Mesenchymal stem cell (in vitro differentiated cells and primary cell): ENCODE results near the gene ACOT6.
"Not testable (repeated sequence)": the region's sequence is repeated elsewhere in the genome, so short reads cannot be mapped to it uniquely, and the experiment has no call there.

Experiments used
- DNase-seq: peaks from one replicate; pipeline ENCODE4 v3.0.0-alpha.2; 2013
- H2AFZ ChIP-seq: one replicate; pipeline ENCODE4 v1.6.1; 2013; ENCODE audit warnings: low read depth, mild to moderate bottlenecking, control low read depth, inconsistent platforms, low read length, moderate library complexity
- H2AK5ac ChIP-seq: 2 replicates; pipeline ENCODE4 v1.6.1; 2013; ENCODE audit warnings: low read length, moderate library complexity, mild to moderate bottlenecking, inconsistent platforms; ENCODE audit not compliant: severe bottlenecking
- H2BK120ac ChIP-seq: one replicate; pipeline ENCODE4 v1.6.1; 2013; ENCODE audit warnings: low read depth, mild to moderate bottlenecking, inconsistent platforms, low read length, moderate library complexity
- H2BK12ac ChIP-seq, 2 experiments: one replicate each; pipeline ENCODE4 v1.6.1; 2013; ENCODE audit warnings: inconsistent platforms in 2 of 2, low read length in 2 of 2, mild to moderate bottlenecking in 2 of 2, moderate library complexity in 2 of 2, control low read depth in 1 of 2
- H2BK15ac ChIP-seq: one replicate; pipeline ENCODE4 v1.6.1; 2013; ENCODE audit warnings: mild to moderate bottlenecking, low read depth, inconsistent platforms; ENCODE audit not compliant: poor library complexity, severe bottlenecking
- H2BK5ac ChIP-seq: 2 replicates; pipeline ENCODE4 v1.6.1; 2013; ENCODE audit warnings: low read depth, mild to moderate bottlenecking, low read length, control low read depth, inconsistent platforms; ENCODE audit not compliant: poor library complexity, severe bottlenecking
- H3K14ac ChIP-seq, 2 experiments: one replicate each; pipeline ENCODE4 v1.6.1; 2013; ENCODE audit warnings: inconsistent platforms in 2 of 2, low read length in 2 of 2, control low read depth in 1 of 2, mild to moderate bottlenecking in 1 of 2, moderate library complexity in 1 of 2
- H3K18ac ChIP-seq, 2 experiments: one replicate each; pipeline ENCODE4 v1.6.1; 2013; ENCODE audit warnings: inconsistent platforms in 2 of 2, low read length in 2 of 2, control low read depth in 1 of 2, low read depth in 1 of 2, mild to moderate bottlenecking in 1 of 2
- H3K23ac ChIP-seq, 2 experiments: one replicate each; pipeline ENCODE4 v1.6.1; 2013; ENCODE audit warnings: inconsistent platforms in 2 of 2, low read length in 2 of 2, mild to moderate bottlenecking in 2 of 2, moderate library complexity in 2 of 2, control low read depth in 1 of 2
- H3K27ac ChIP-seq: 2 replicates; pipeline ENCODE4 v1.5.1; 2013; ENCODE audit warnings: mild to moderate bottlenecking, moderate library complexity, low read length, control low read depth, inconsistent platforms; ENCODE audit not compliant: poor library complexity, severe bottlenecking
- H3K27me3 ChIP-seq, 2 experiments: 2 replicates each; pipeline versions ENCODE4 v1.6.1 to v1.7.0; 2013; ENCODE audit warnings: low read length in 2 of 2, mild to moderate bottlenecking in 2 of 2, moderate library complexity in 2 of 2, control low read depth in 1 of 2, inconsistent platforms in 1 of 2; ENCODE audit not compliant: control insufficient read depth in 1 of 2, insufficient read depth in 1 of 2
- H3K36me3 ChIP-seq, 2 experiments: 2 replicates each; pipeline versions ENCODE4 v1.6.1 to v1.7.0; 2013; ENCODE audit warnings: low read length in 2 of 2, control low read depth in 1 of 2, inconsistent platforms in 1 of 2, low read depth in 1 of 2, mild to moderate bottlenecking in 1 of 2; ENCODE audit not compliant: insufficient read depth in 2 of 2, control insufficient read depth in 1 of 2
- H3K4ac ChIP-seq, 2 experiments: one replicate each; pipeline ENCODE4 v1.6.1; 2013; ENCODE audit warnings: inconsistent platforms in 2 of 2, low read length in 2 of 2, mild to moderate bottlenecking in 2 of 2, moderate library complexity in 2 of 2, control low read depth in 1 of 2, low read depth in 1 of 2
- H3K4me1 ChIP-seq: 2 replicates; pipeline ENCODE4 v1.6.1; 2013; ENCODE audit warnings: low read depth, low read length, control low read depth; ENCODE audit not compliant: control insufficient read depth, insufficient read depth
- H3K4me2 ChIP-seq: 2 replicates; pipeline ENCODE4 v1.6.1; 2013; ENCODE audit warnings: low read length, mild to moderate bottlenecking, inconsistent platforms; ENCODE audit not compliant: poor library complexity, severe bottlenecking
- H3K4me3 ChIP-seq, 2 experiments: 2 replicates each; pipeline versions ENCODE4 v1.5.1 to v1.7.0; 2013; ENCODE audit warnings: low read length in 2 of 2, mild to moderate bottlenecking in 2 of 2, control low read depth in 1 of 2, low read depth in 1 of 2; ENCODE audit not compliant: insufficient read depth in 1 of 2
- H3K79me1 ChIP-seq: replicated peaks from 2 replicates; pipeline ENCODE4 v1.6.1; 2013; ENCODE audit warnings: mild to moderate bottlenecking, control low read depth, low read length, inconsistent platforms; ENCODE audit not compliant: poor library complexity, severe bottlenecking
- H3K9ac ChIP-seq: 2 replicates; pipeline ENCODE4 v1.7.0; 2013; ENCODE audit warnings: mild to moderate bottlenecking, low read length, moderate library complexity
- H3K9me3 ChIP-seq: 2 replicates; pipeline ENCODE4 v1.7.0; 2013; ENCODE audit warnings: mild to moderate bottlenecking, low read length; ENCODE audit not compliant: control insufficient read depth
- H4K8ac ChIP-seq: one replicate; pipeline ENCODE4 v1.6.1; 2013; ENCODE audit warnings: inconsistent platforms, mild to moderate bottlenecking, low read length, moderate library complexity
- H4K91ac ChIP-seq: one replicate; pipeline ENCODE4 v1.6.1; 2013; ENCODE audit warnings: mild to moderate bottlenecking, low read length, inconsistent platforms
- WGBS: methylation state at CpG from one replicate; pipeline ENCODE4 v1.1.7; 2013; ENCODE audit warnings: mixed read lengths; 5-methylcytosine and 5-hydroxymethylcytosine counted together

Gene ACOT6

GRCh38 chr14:73567358-73567757 lies 45.0 kb upstream of the ACOT6 start:
- Histone ChIP-seq H2BK15ac (no peak overlapping the region), H2AK5ac (no peak overlapping the region), H3K4me2 (no peak overlapping the region), H3K14ac (no peak overlapping the region), H3K23ac (no peak overlapping the region), H3K4me3 (peak overlapping the region in 1 of 2 experiments; percentile 81), H3K27ac (no peak overlapping the region), H3K18ac (no peak overlapping the region), H3K4me1 (peaks cover 1% of the 10 kb centered on the region), H3K27me3 (no peaks in the 10 kb centered on the region), H2BK120ac (no peak overlapping the region), H3K79me1 (no peaks in the 10 kb centered on the region), H2BK12ac (no peak overlapping the region), H2BK5ac (no peak overlapping the region), H2AFZ (no peak overlapping the region), H4K8ac (no peak overlapping the region), H3K9ac (peak overlapping the region; percentile 91), H3K4ac (no peak overlapping the region), H3K9me3 (no peaks in the 10 kb centered on the region), H4K91ac (no peak overlapping the region), H3K36me3 (no peaks in the 10 kb centered on the region)
- DNase-seq, result no peak
- 94% methylated on average over 7 of the region's 7 CpGs for WGBS

GRCh38 chr14:73567951-73568885 lies 44.1 kb upstream of the ACOT6 start:
- no peak overlapping the region for H3K23ac ChIP-seq
- H3K18ac ChIP-seq, result no peak overlapping the region
- no peak overlapping the region for H4K8ac ChIP-seq
- H3K4me2 ChIP-seq, result no peak overlapping the region
- no peak overlapping the region for H3K4ac ChIP-seq
- H3K4me3 ChIP-seq, result peak overlapping the region in 1 of 2 experiments; percentile 81
- no peak overlapping the region for H2BK120ac ChIP-seq
- peak overlapping the region; percentile 40 for H2BK15ac ChIP-seq
- no peaks in the 10 kb centered on the region for H3K79me1 ChIP-seq
- no peaks in the 10 kb centered on the region for H3K36me3 ChIP-seq
- no peak overlapping the region for H2BK5ac ChIP-seq
- DNase-seq, result peak; percentile 18
- H2BK12ac ChIP-seq, result no peak overlapping the region
- H3K27ac ChIP-seq, result no peak overlapping the region
- WGBS, result 90% methylated on average over 12 of the region's 16 CpGs
- no peaks in the 10 kb centered on the region for H3K27me3 ChIP-seq
- no peaks in the 10 kb centered on the region for H3K9me3 ChIP-seq
- H3K4me1 ChIP-seq, result peaks cover 1% of the 10 kb centered on the region
- H4K91ac ChIP-seq, result no peak overlapping the region
- H3K14ac ChIP-seq, result no peak overlapping the region
- peak overlapping the region; percentile 91 for H3K9ac ChIP-seq
- H2AFZ ChIP-seq, result no peak overlapping the region
- no peak overlapping the region for H2AK5ac ChIP-seq

- H2BK5ac ChIP-seq, H4K91ac ChIP-seq, H3K27ac ChIP-seq, H2AK5ac ChIP-seq, H3K9me3 ChIP-seq, H3K27me3 ChIP-seq, H3K79me1 ChIP-seq, H2BK120ac ChIP-seq, H2BK15ac ChIP-seq, H3K4me1 ChIP-seq, H3K36me3 ChIP-seq, H3K4me2 ChIP-seq, H2AFZ ChIP-seq, H3K23ac ChIP-seq, DNase-seq, H3K14ac ChIP-seq, H2BK12ac ChIP-seq, H3K4ac ChIP-seq, H3K18ac ChIP-seq: not testable (repeated sequence)
- Histone ChIP-seq H4K8ac (peak overlapping the region; percentile 36), H3K4me3 (peak overlapping the region in 1 of 2 experiments; percentile 81), H3K9ac (peak overlapping the region; percentile 91)
- 65% methylated on average over 4 of the region's 4 CpGs for WGBS
Measured at GRCh38 chr14:73568886-73569184, 43.5 kb upstream of the ACOT6 start.

GRCh38 chr14:73569185-73569958 lies 42.9 kb upstream of the ACOT6 start, which contains the start of gene ACOT2:
ACOT2 (plus strand) TSS chr14:73569213; CDS start chr14:73569241, 28 bp downstream.
- Histone ChIP-seq H3K9ac (peak within 1 kb of the TSS; percentile 91), H3K4ac (peak within 1 kb of the TSS in 1 of 2 experiments; percentile 24), H4K8ac (peak within 1 kb of the TSS; percentile 36), H3K18ac (peak within 1 kb of the TSS in 1 of 2 experiments; percentile 86), H2BK15ac (peak within 1 kb of the TSS; percentile 40), H4K91ac (peak within 1 kb of the TSS; percentile 50), H3K4me3 (peak within 1 kb of the TSS; percentile 26 to 81)
- not testable (repeated sequence) for H3K4me1 ChIP-seq, H3K27me3 ChIP-seq, H2AFZ ChIP-seq, H3K14ac ChIP-seq, H3K79me1 ChIP-seq, H2BK12ac ChIP-seq, H2AK5ac ChIP-seq, H3K36me3 ChIP-seq, H2BK120ac ChIP-seq, H3K27ac ChIP-seq, H3K23ac ChIP-seq, H3K4me2 ChIP-seq, H2BK5ac ChIP-seq, H3K9me3 ChIP-seq
- 48% methylated on average over 55 of the region's 83 CpGs for WGBS
- DNase-seq, result peak; percentile 90
